ENCODE results near the gene PLOD2.

- TF ChIP-seq ZNF263 (CRISPR knock-in tag; IDR thresholded peaks at IDR 0.05; ENCODE audit: low read depth) (no peak), CTCF (IDR thresholded peaks at IDR 0.05) (no peak), SMAD4 (CRISPR knock-in tag; IDR thresholded peaks at IDR 0.05) (no peak), ELF4 (CRISPR knock-in tag; IDR thresholded peaks at IDR 0.05; ENCODE audit: low read depth) (no peak), MLX (CRISPR knock-in tag; IDR thresholded peaks at IDR 0.05) (no peak), ZNF121 (CRISPR knock-in tag; IDR thresholded peaks at IDR 0.05) (no peak)
Measured at GRCh38 chr3:146052791-146053310, 108.1 kb downstream of the PLOD2 start.
